ENCODE measurements around the gene PATL1. TPM values are rescaled to one million over a fixed set of nuclear protein-coding genes. Genes with fewer than 3 reads are reported as not detected.

Gene PATL1
- total RNA-seq, 2 experiments from 2014 or later = 59.8 to 88.7 TPM

DNA sequence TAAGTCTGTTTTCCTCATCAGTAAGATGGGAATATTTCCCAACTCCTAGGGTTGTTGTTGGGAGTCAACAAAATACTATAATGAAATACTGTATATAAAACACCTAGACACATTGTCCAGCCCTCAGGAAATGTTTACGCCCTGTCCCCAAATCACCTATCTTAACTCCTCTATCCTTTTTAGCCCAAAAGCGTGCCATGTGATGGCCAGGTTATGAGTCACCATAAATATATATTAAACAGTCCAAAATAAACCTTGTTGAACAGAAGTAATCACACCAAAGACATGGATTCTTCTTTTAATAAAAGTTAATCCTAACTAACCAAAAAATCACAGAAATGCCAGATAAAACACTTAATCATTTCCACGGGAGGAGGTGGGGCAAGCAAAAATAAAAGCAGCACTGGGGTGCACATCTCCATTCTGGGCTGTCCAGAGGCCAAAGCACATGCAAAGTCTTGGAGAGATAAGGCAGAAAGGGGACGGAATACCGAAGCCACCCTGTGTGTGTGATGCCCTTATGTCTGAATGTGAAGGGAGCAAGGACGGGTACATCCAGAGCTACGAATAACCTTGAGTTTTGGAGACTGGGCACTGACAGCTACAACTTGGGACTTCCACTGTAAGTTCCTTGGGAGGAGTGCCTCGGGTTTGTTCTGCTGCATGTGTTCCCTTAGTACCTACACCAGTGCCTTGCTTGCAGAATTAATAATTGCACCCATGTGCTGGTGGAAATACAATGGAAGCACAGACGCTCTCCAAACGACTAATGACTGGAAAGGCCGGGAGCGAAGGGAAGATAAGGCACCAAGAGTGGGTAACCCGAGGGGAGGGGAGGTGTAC is 54.3 kb downstream of the PATL1 start:
- DNase-seq (peak; percentile 7), ATAC-seq (no peak)
- Mint-ChIP-seq H3K4me3 (peak overlapping the region; percentile 99), H3K9me3 (ENCODE audit: low read depth) (no peaks in the 10 kb centered on the region), H3K27me3 (no peaks in the 10 kb centered on the region), H3K27ac (peak overlapping the region; percentile 94), H3K4me1 (peaks cover 49% of the 10 kb centered on the region), H3K36me3 (ENCODE audit: low read depth) (peaks cover 34% of the 10 kb centered on the region)
- intact Hi-C loops (cut with DNase I, micrococcal nuclease) = loop anchor here (1.0 to 10.0 kb wide), 11 partner anchors 48 to 1947 kb away; partner anchors contain the start of genes MRPL16 (in 2 of the 2), FAM111A (in 1 of the 2), LPXN (in 1 of the 2) and STX3 (in 1 of the 2)
- CTCF ChIA-PET = interaction anchor here (1.3 to 1.6 kb wide), 2 partner anchors 32 to 54 kb away, joined by 4 to 6 read pairs; no protein-coding TSS in a partner anchor
- POLR2A ChIA-PET = interaction anchor here (0.6 to 0.8 kb wide), 2 partner anchors 15 to 78 kb away, joined by 3 read pairs; no protein-coding TSS in a partner anchor

GRCh38 chr11:59611570-59612565 is 57.0 kb downstream of the PATL1 start:
- ATAC-seq (no peak), DNase-seq (no peak)
- Mint-ChIP-seq H3K36me3 (ENCODE audit: low read depth) (peaks cover 58% of the 10 kb centered on the region), H3K27ac (peak overlapping the region; percentile 44), H3K4me1 (peaks cover 49% of the 10 kb centered on the region), H3K9me3 (ENCODE audit: low read depth) (no peaks in the 10 kb centered on the region), H3K4me3 (no peak overlapping the region), H3K27me3 (no peaks in the 10 kb centered on the region)
- POLR2A ChIA-PET = interaction anchor here (0.5 to 0.9 kb wide), 3 partner anchors 9 to 62 kb away, joined by 3 to 9 read pairs (median 3); no protein-coding TSS in a partner anchor
- intact Hi-C loops (cut with DNase I, micrococcal nuclease) = loop anchor here in 1 of 2 experiments (10.0 kb wide), 1 partner anchor 1553 kb away; the partner anchor contains the start of gene VPS37C
- CTCF ChIA-PET = interaction anchor here (0.6 to 1.5 kb wide), 6 partner anchors 12 to 476 kb away, joined by 3 to 5 read pairs (median 4); no protein-coding TSS in a partner anchor

- POLR2A ChIA-PET = interaction anchor here (1.1 kb wide), 1 partner anchor 52 kb away, joined by 19 read pairs; no protein-coding TSS in a partner anchor
- Mint-ChIP-seq H3K27ac (peak overlapping the region; percentile 25), H3K4me1 (peaks cover 47% of the 10 kb centered on the region), H3K36me3 (ENCODE audit: low read depth) (peaks cover 64% of the 10 kb centered on the region), H3K9me3 (ENCODE audit: low read depth) (no peaks in the 10 kb centered on the region), H3K27me3 (no peaks in the 10 kb centered on the region), H3K4me3 (no peak overlapping the region)
- intact Hi-C loops (cut with DNase I, micrococcal nuclease) = loop anchor here in 1 of 2 experiments (10.0 kb wide), 1 partner anchor 1555 kb away; the partner anchor contains the start of gene VPS37C
- peak; percentile 62 for DNase-seq
- ATAC-seq = peak; percentile 54
- CTCF ChIA-PET = interaction anchor here (1.0 to 1.5 kb wide), 3 partner anchors 14 to 44 kb away, joined by 5 read pairs; no protein-coding TSS in a partner anchor
Measured at GRCh38 chr11:59610289-59610688, 58.5 kb downstream of the PATL1 start.

DNA sequence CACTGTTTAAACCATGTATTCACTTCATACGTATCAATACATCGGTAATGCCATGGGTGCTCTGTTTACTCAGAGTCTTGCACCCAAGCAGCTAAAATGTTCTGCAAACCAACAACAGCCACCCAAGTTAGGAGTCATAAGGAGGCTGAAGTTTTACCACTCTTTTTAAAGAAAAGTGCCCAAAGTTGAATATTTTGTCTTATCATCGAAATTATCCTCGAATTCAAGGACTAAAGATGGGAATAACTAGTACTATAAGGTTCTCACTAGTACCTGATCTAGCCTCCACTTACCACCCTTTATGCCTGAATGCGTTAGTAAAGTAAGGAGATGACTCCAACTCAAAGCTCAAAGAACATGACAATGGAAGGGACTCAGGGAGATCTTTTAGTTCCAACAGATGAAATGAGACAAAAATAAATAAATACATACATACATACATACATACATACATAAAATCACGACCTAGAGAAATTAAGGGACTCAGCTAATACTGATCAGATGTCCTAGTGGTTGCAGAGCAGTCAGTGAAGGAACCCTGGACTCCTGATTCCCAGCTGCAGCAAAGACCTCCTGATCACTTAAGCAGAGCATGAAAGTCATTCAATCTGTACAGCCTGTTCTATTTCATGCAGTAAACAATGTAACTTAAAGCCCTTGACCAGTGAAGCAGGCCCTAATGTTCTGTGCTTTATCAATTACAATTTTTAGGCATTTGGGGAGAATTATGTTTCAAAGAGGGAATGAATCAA is 61.0 kb downstream of the PATL1 start:
- Mint-ChIP-seq H3K4me3 (no peak overlapping the region), H3K36me3 (ENCODE audit: low read depth) (peaks cover 58% of the 10 kb centered on the region), H3K4me1 (peaks cover 32% of the 10 kb centered on the region), H3K9me3 (ENCODE audit: low read depth) (no peaks in the 10 kb centered on the region), H3K27me3 (no peaks in the 10 kb centered on the region), H3K27ac (no peak overlapping the region)
- ChIA-PET CTCF (interaction anchor here (0.5 to 1.3 kb wide), 3 partner anchors 45 to 980 kb away, joined by 3 read pairs; no protein-coding TSS in a partner anchor), POLR2A (no interaction called here)
- DNase-seq (no peak), ATAC-seq (no peak)
- intact Hi-C loops (cut with DNase I, micrococcal nuclease) = no loop called here

GRCh38 chr11:59602432-59602831 is 66.4 kb downstream of the PATL1 start:
- intact Hi-C loops (cut with DNase I, micrococcal nuclease) = no loop called here
- no peaks in the 10 kb centered on the region for H3K9me3 Mint-ChIP-seq (ENCODE audit: low read depth)
- H3K27ac Mint-ChIP-seq = no peak overlapping the region
- ChIA-PET POLR2A (no interaction called here), CTCF (no interaction called here)
- no peak for ATAC-seq
- H3K36me3 Mint-ChIP-seq (ENCODE audit: low read depth) = peaks cover 64% of the 10 kb centered on the region
- H3K4me3 Mint-ChIP-seq = no peak overlapping the region
- H3K4me1 Mint-ChIP-seq = peaks cover 3% of the 10 kb centered on the region
- H3K27me3 Mint-ChIP-seq = no peaks in the 10 kb centered on the region
- no peak for DNase-seq

DNA sequence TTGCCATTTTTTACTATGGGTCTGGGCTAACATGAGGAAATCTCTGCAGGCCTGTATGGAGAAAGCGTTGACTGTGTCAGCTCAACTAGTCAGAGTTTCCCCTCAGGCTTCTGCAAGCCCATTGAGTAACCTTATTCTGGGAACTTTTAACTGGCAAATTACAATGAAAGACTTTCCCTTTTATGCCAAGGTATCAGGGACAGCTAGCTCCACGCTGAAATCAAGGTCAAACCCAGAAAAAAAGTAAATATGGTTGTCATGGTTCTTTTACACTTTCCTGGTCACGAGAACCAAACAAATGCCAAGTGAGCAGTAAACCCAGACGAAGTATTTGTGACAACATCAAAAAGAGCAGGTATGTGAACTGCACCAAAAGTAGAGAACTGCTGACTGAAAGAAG is 67.0 kb downstream of the PATL1 start:
- peaks cover 62% of the 10 kb centered on the region for H3K36me3 Mint-ChIP-seq (ENCODE audit: low read depth)
- CTCF ChIA-PET = interaction anchor here (0.9 kb wide), 1 partner anchor 1784 kb away, joined by 3 read pairs; no protein-coding TSS in a partner anchor

GRCh38 chr11:59600636-59601035 is 68.2 kb downstream of the PATL1 start:
- DNase-seq (no peak), ATAC-seq (no peak)
- no peaks in the 10 kb centered on the region for H3K9me3 Mint-ChIP-seq (ENCODE audit: low read depth)
- H3K4me3 Mint-ChIP-seq = no peak overlapping the region
- intact Hi-C loops (cut with DNase I, micrococcal nuclease) = no loop called here
- CTCF ChIA-PET = interaction anchor here (0.7 kb wide), 1 partner anchor 58 kb away, joined by 3 read pairs; no protein-coding TSS in a partner anchor
- H3K27me3 Mint-ChIP-seq = no peaks in the 10 kb centered on the region
- H3K4me1 Mint-ChIP-seq = peaks cover 3% of the 10 kb centered on the region
- H3K36me3 Mint-ChIP-seq (ENCODE audit: low read depth) = peaks cover 65% of the 10 kb centered on the region
- POLR2A ChIA-PET = no interaction called here
- H3K27ac Mint-ChIP-seq = no peak overlapping the region

More for the DNA sequence above, 67.0 kb downstream of the PATL1 start:
- POLR2A ChIA-PET = interaction anchor here (0.7 kb wide), 1 partner anchor 8 kb away, joined by 5 read pairs; no protein-coding TSS in a partner anchor
- no peak for ATAC-seq
- Mint-ChIP-seq H3K9me3 (ENCODE audit: low read depth) (no peaks in the 10 kb centered on the region), H3K27me3 (no peaks in the 10 kb centered on the region), H3K27ac (no peak overlapping the region), H3K4me1 (peaks cover 3% of the 10 kb centered on the region), H3K4me3 (no peak overlapping the region)
- DNase-seq = no peak
- intact Hi-C loops (cut with DNase I, micrococcal nuclease) = no loop called here

- DNase-seq = no peak
- ChIA-PET CTCF (interaction anchor here (0.7 kb wide), 1 partner anchor 58 kb away, joined by 3 read pairs; no protein-coding TSS in a partner anchor), POLR2A (no interaction called here)
- no peak overlapping the region for H3K4me3 Mint-ChIP-seq
- peaks cover 3% of the 10 kb centered on the region for H3K4me1 Mint-ChIP-seq
- H3K36me3 Mint-ChIP-seq (ENCODE audit: low read depth) = peaks cover 66% of the 10 kb centered on the region
- no peak overlapping the region for H3K27ac Mint-ChIP-seq
- H3K9me3 Mint-ChIP-seq (ENCODE audit: low read depth) = no peaks in the 10 kb centered on the region
- no peaks in the 10 kb centered on the region for H3K27me3 Mint-ChIP-seq
- ATAC-seq = no peak
- intact Hi-C loops (cut with DNase I, micrococcal nuclease) = no loop called here
Measured at GRCh38 chr11:59600234-59600633, 68.6 kb downstream of the PATL1 start.

DNA sequence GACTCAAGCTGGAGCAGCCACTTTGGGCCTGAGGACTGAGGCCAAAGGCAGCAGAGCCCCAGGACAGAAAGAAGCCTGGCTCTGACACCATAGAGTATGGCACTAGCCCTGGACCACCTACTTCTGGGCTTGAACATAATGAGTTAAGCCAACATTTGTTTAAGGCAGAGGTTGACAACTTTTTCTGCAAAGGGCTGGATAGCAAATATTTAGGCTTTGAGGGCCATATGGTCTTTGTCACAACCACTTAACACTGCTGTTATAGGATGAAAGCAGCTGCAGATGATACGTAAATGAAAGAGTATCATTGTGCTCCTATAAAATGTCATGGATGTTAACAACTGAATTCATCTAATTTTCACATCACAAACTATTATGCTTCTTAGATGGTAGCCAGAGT is 69.9 kb downstream of the PATL1 start:
- DNase-seq (no peak), ATAC-seq (no peak)
- H3K36me3 Mint-ChIP-seq (ENCODE audit: low read depth) = peaks cover 71% of the 10 kb centered on the region
- H3K4me3 Mint-ChIP-seq = no peak overlapping the region
- ChIA-PET POLR2A (no interaction called here), CTCF (interaction anchor here (0.6 to 0.7 kb wide), 2 partner anchors 70 to 168 kb away, joined by 3 read pairs; partner anchors contain the start of gene PATL1)
- intact Hi-C loops (cut with DNase I, micrococcal nuclease) = no loop called here
- H3K9me3 Mint-ChIP-seq (ENCODE audit: low read depth) = no peaks in the 10 kb centered on the region
- no peaks in the 10 kb centered on the region for H3K27me3 Mint-ChIP-seq
- no peak overlapping the region for H3K27ac Mint-ChIP-seq
- peaks cover 1% of the 10 kb centered on the region for H3K4me1 Mint-ChIP-seq

Data from activated CD4-positive, alpha-beta T cell treated with anti-CD3 and anti-CD28 coated beads for 36 hours (primary cell).